SK-N-SH (cell line): ENCODE data around the gene IGFBP3. TPM values are rescaled to one million over a fixed set of nuclear protein-coding genes. Genes with fewer than 3 reads are reported as not detected.

ENCODE experiments used
- CTCF ChIA-PET: fragments of 300-600, 350-600 bp; formaldehyde crosslinking; extraction: SDS; loops from one replicate; lab custom pipeline; 2021; lab: Yijun Ruan, JAX
- POLR2A ChIA-PET: fragments of 350-600 bp; sonication (Branson Sonifier 250); formaldehyde crosslinking; extraction: SDS; loops from one replicate; lab custom pipeline; 2020; ENCODE audit warnings: antibody characterized with exemption, inconsistent platforms; lab: Yijun Ruan, JAX
- DNase-seq: peaks from one replicate; pipeline ENCODE4 v3.0.0; 2012
- H2AFZ ChIP-seq: fragments of 200-600 bp; sonication (generic); 2 replicates; pipeline ENCODE4 v1.8.1; 2016; ENCODE audit warnings: antibody characterized with exemption, mild to moderate bottlenecking, low read depth
- H3F3A ChIP-seq: fragments of 200-600 bp; sonication (generic); replicated peaks from 2 replicates; pipeline ENCODE3; 2016; ENCODE audit warnings: antibody characterized with exemption, mild to moderate bottlenecking; ENCODE audit not compliant: insufficient read depth
- H3K27ac ChIP-seq, 2 experiments: fragments of 200-500 bp in 1 of 2; fragments of 200-600 bp in 1 of 2; sonication (Bioruptor generic) in 1 of 2; sonication (generic), shearing (Covaris generic) in 1 of 2; 2 replicates each; pipeline versions ENCODE4 v1.5.1 to v1.6.1; 2014 to 2016; ENCODE audit warnings: low read depth in 2 of 2, inconsistent platforms in 1 of 2, low read length in 1 of 2, mild to moderate bottlenecking in 1 of 2, mixed read lengths in 1 of 2
- H3K27me3 ChIP-seq: fragments of 200-600 bp; sonication (generic), shearing (Covaris generic); 2 replicates; pipeline ENCODE4 v1.6.1; 2016; ENCODE audit warnings: mixed run types; ENCODE audit not compliant: insufficient read depth
- H3K36me3 ChIP-seq, 2 experiments: fragments of 200-500 bp in 1 of 2; fragments of 200-600 bp in 1 of 2; sonication (Bioruptor generic) in 1 of 2; sonication (generic) in 1 of 2; replicated peaks in 1 of 2; 2 replicates each; pipeline versions ENCODE3 to v1.5.1; 2014 to 2016; ENCODE audit warnings: low read length in 1 of 2, mild to moderate bottlenecking in 1 of 2; ENCODE audit not compliant: insufficient read depth in 2 of 2, control insufficient read depth in 1 of 2
- H3K4me1 ChIP-seq, 2 experiments: fragments of 200-500 bp in 1 of 2; fragments of 200-600 bp in 1 of 2; sonication (Bioruptor generic) in 1 of 2; sonication (generic), shearing (Covaris generic) in 1 of 2; 2 replicates each; pipeline versions ENCODE4 v1.5.1 to v1.6.1; 2014 to 2016; ENCODE audit warnings: low read depth in 1 of 2, low read length in 1 of 2, mixed run types in 1 of 2; ENCODE audit not compliant: insufficient read depth in 2 of 2, control insufficient read depth in 1 of 2
- H3K4me2 ChIP-seq: fragments of 200-600 bp; sonication (generic), shearing (Covaris generic); 2 replicates; pipeline ENCODE4 v1.6.1; 2017; ENCODE audit warnings: mixed run types
- H3K4me3 ChIP-seq, 2 experiments: fragments of 200-500 bp in 1 of 2; fragments of 200-600 bp in 1 of 2; sonication (Bioruptor generic) in 1 of 2; sonication (generic), shearing (Covaris generic) in 1 of 2; 2 replicates each; pipeline versions ENCODE4 v1.5.1 to v1.8.1; 2014 to 2016; ENCODE audit warnings: low read depth in 2 of 2, inconsistent platforms in 1 of 2, low read length in 1 of 2, mild to moderate bottlenecking in 1 of 2, mixed read lengths in 1 of 2, moderate library complexity in 1 of 2
- H3K79me2 ChIP-seq: fragments of 200-600 bp; sonication (generic); 2 replicates; pipeline ENCODE4 v1.8.1; 2017; ENCODE audit warnings: mild to moderate bottlenecking; ENCODE audit not compliant: insufficient read depth
- H3K9ac ChIP-seq: fragments of 200-600 bp; sonication (generic); 2 replicates; pipeline ENCODE4 v1.6.1; 2017; ENCODE audit warnings: mixed run types
- H3K9me2 ChIP-seq: fragments of 200-600 bp; sonication (generic); 2 replicates; pipeline ENCODE4 v1.6.1; 2017; ENCODE audit warnings: mixed run types
- H3K9me3 ChIP-seq: fragments of 200-600 bp; sonication (generic); 2 replicates; pipeline ENCODE4 v1.6.1; 2017; ENCODE audit warnings: mixed run types, mild to moderate bottlenecking, moderate library complexity
- H4K20me1 ChIP-seq: fragments of 200-600 bp; sonication (generic); 2 replicates; pipeline ENCODE4 v1.6.1; 2017; ENCODE audit warnings: mild to moderate bottlenecking, mixed run types; ENCODE audit not compliant: insufficient read depth
- CTCF ChIP-seq: fragments of 200-600 bp; sonication (generic); IDR thresholded peaks from 2 replicates; pipeline ENCODE4 v1.6.1; 2017; ENCODE audit warnings: antibody characterized with exemption, mild to moderate bottlenecking, moderate library complexity
- FOXJ3 ChIP-seq: sonication (generic); formaldehyde crosslinking; IDR thresholded peaks from 2 replicates; pipeline ENCODE4 v1.5.1; 2020; ENCODE audit warnings: mild to moderate bottlenecking, missing genetic modification reagents
- GATA2 ChIP-seq: sonication (generic); formaldehyde crosslinking; IDR thresholded peaks from 2 replicates; pipeline ENCODE4 v1.5.0; 2020; ENCODE audit warnings: mild to moderate bottlenecking, missing genetic modification reagents
- IRF3 ChIP-seq: fragments of 150-350 bp; IDR thresholded peaks from 2 replicates; pipeline ENCODE4 v1.6.1; 2016; ENCODE audit warnings: mild to moderate bottlenecking, low read depth, low read length
- JUND ChIP-seq: IDR thresholded peaks from 2 replicates; pipeline ENCODE4 v1.4.0; 2012
- MXI1 ChIP-seq: IDR thresholded peaks from 2 replicates; pipeline ENCODE4 v1.6.1; 2012; ENCODE audit warnings: mild to moderate bottlenecking, low read depth, low read length, improper control_type of control experiment
- NFIC ChIP-seq: IDR thresholded peaks from 2 replicates; pipeline ENCODE4 v1.4.0; 2012; ENCODE audit warnings: borderline replicate concordance
- POLR2AphosphoS5 ChIP-seq: IDR thresholded peaks from 2 replicates; pipeline ENCODE4 v1.6.1; 2012; ENCODE audit warnings: low read depth, low read length
- RCOR1 ChIP-seq: fragments of 150-350 bp; IDR thresholded peaks from 2 replicates; pipeline ENCODE4 v1.6.1; 2017; ENCODE audit warnings: antibody characterized with exemption, low read length
- SIN3A ChIP-seq: IDR thresholded peaks from 2 replicates; pipeline ENCODE4 v1.6.1; 2012; ENCODE audit warnings: low read depth, mild to moderate bottlenecking, low read length, moderate library complexity, borderline replicate concordance
- TAF1 ChIP-seq: IDR thresholded peaks from 2 replicates; pipeline ENCODE4 v1.6.1; 2012; ENCODE audit warnings: low read depth, mild to moderate bottlenecking, low read length, moderate library complexity, borderline replicate concordance
- TEAD4 ChIP-seq: IDR thresholded peaks from 2 replicates; pipeline ENCODE4 v1.4.0; 2012; ENCODE audit warnings: mild to moderate bottlenecking, borderline replicate concordance; ENCODE audit not compliant: insufficient read depth
- USF1 ChIP-seq: IDR thresholded peaks from 2 replicates; pipeline ENCODE4 v1.4.0; 2012; ENCODE audit warnings: low read depth, borderline replicate concordance
- USF2 ChIP-seq: fragments of 150-350 bp; IDR thresholded peaks from 2 replicates; pipeline ENCODE4 v1.6.1; 2017; ENCODE audit warnings: antibody characterized with exemption, low read length, low read depth, borderline replicate concordance
- ZBTB33 ChIP-seq: IDR thresholded peaks from 2 replicates; pipeline ENCODE4 v1.4.0; 2012; ENCODE audit warnings: low read depth, borderline replicate concordance
- WGBS: methylation state at CpG from one replicate; pipeline ENCODE4 v1.1.6; 2017; ENCODE audit warnings: low lambda C conversion rate; 5-methylcytosine and 5-hydroxymethylcytosine counted together
- polyA plus RNA-seq, 3 experiments: library from polyadenylated mRNA; depleted of rRNA; stranded (reverse); fragments of >200 nt; gene quantifications; 2 replicates each; pipeline ENCODE4 v1.2.3, GENCODE V29; 2012

The IGFBP3 gene
- polyA plus RNA-seq, 1 of the 3 experiments (the other 2 are of a cell fraction): 51.2 TPM

GRCh38 chr7:45923818-45924217 is 2.7 kb upstream of the IGFBP3 start:
- peaks cover 17% of the 10 kb centered on the region for H3K79me2 ChIP-seq
- 71% methylated on average over 6 of the region's 6 CpGs for WGBS
- no peak overlapping the region for H3K4me3 ChIP-seq
- peaks cover 14% of the 10 kb centered on the region for H4K20me1 ChIP-seq
- H3K9me3 ChIP-seq: no peaks in the 10 kb centered on the region
- TF ChIP-seq SIN3A (no peak), RCOR1 (no peak), MXI1 (no peak), POLR2AphosphoS5 (no peak), USF2 (no peak), USF1 (no peak), IRF3 (no peak), CTCF (no peak), FOXJ3 (CRISPR knock-in tag) (no peak), NFIC (no peak), JUND (no peak), TEAD4 (no peak), TAF1 (no peak), ZBTB33 (no peak), GATA2 (CRISPR knock-in tag) (no peak)
- peaks cover 0 to 4% of the 10 kb centered on the region in 2 experiments for H3K36me3 ChIP-seq
- H3K27me3 ChIP-seq: no peaks in the 10 kb centered on the region
- peak overlapping the region; percentile 84; the same call in 1 of the 2 replicates for H3K4me2 ChIP-seq
- no peaks in the 10 kb centered on the region for H3K9me2 ChIP-seq
- DNase-seq: no peak
- no peak overlapping the region for H3K9ac ChIP-seq
- peaks cover 29% of the 10 kb centered on the region for H3F3A ChIP-seq
- H3K4me1 ChIP-seq: peaks cover 26 to 34% of the 10 kb centered on the region in 2 experiments
- ChIA-PET POLR2A (no interaction called here), CTCF (interaction anchor here (0.6 to 10.7 kb wide), 71 partner anchors 9 to 1328 kb away, joined by 3 to 291 read pairs (median 5); partner anchors contain the start of gene IGFBP1)
- H3K27ac ChIP-seq: peak overlapping the region in 1 of 2 experiments; percentile 18; a peak in 1 of 4 replicates
- H2AFZ ChIP-seq: no peak overlapping the region
